ENCODE results near the gene PRKG1. TPM values are rescaled to one million over a fixed set of nuclear protein-coding genes. Genes with fewer than 3 reads are reported as not detected.

The PRKG1 gene
- total RNA-seq, 1 donor: 19.5 TPM

- Histone ChIP-seq H3K4me1 (ENCODE audit: insufficient read depth, low read length) (no peaks in the 10 kb centered on the region), H3K27ac (ENCODE audit: low read depth, low read length) (no peak overlapping the region), H3K27me3 (ENCODE audit: insufficient read depth, low read length) (no peaks in the 10 kb centered on the region), H3K36me3 (ENCODE audit: insufficient read depth, low read length) (no peaks in the 10 kb centered on the region), H3K9me3 (ENCODE audit: low read depth, low read length) (no peaks in the 10 kb centered on the region), H4K20me1 (ENCODE audit: insufficient read depth, low read length) (no peaks in the 10 kb centered on the region), H3K4me2 (ENCODE audit: insufficient read depth, low read length) (no peak overlapping the region), H2AFZ (ENCODE audit: low read length) (no peak overlapping the region), H3K79me2 (ENCODE audit: insufficient read depth, low read length) (no peaks in the 10 kb centered on the region), H3K4me3 (ENCODE audit: insufficient read depth, low read length) (no peak overlapping the region)
- no peak for TF ChIP-seq CTCF (IDR thresholded peaks at IDR 0.05; ENCODE audit: extremely low read depth, low read depth, low read length)
- no peak for DNase-seq (ENCODE audit: insufficient read length, low spot score, missing footprints)
These were observed 532.7 kb downstream of the PRKG1 start for GRCh38 chr10:51606825-51607462.

- Histone ChIP-seq H2AFZ (ENCODE audit: low read length) (no peak overlapping the region), H3K4me2 (ENCODE audit: insufficient read depth, low read length) (no peak overlapping the region), H3K79me2 (ENCODE audit: insufficient read depth, low read length) (no peaks in the 10 kb centered on the region), H3K9me3 (ENCODE audit: low read depth, low read length) (no peaks in the 10 kb centered on the region), H3K27me3 (ENCODE audit: insufficient read depth, low read length) (no peaks in the 10 kb centered on the region), H3K4me1 (ENCODE audit: insufficient read depth, low read length) (no peaks in the 10 kb centered on the region), H3K4me3 (ENCODE audit: insufficient read depth, low read length) (no peak overlapping the region), H3K36me3 (ENCODE audit: insufficient read depth, low read length) (no peaks in the 10 kb centered on the region), H4K20me1 (ENCODE audit: insufficient read depth, low read length) (no peaks in the 10 kb centered on the region), H3K27ac (ENCODE audit: low read depth, low read length) (no peak overlapping the region)
- no peak for TF ChIP-seq CTCF (IDR thresholded peaks at IDR 0.05; ENCODE audit: extremely low read depth, low read depth, low read length)
- no peak for DNase-seq (ENCODE audit: insufficient read length, low spot score, missing footprints)
These were observed 533.2 kb downstream of the PRKG1 start for GRCh38 chr10:51607463-51607835.

GRCh38 chr10:51608211-51608610 is 533.9 kb downstream of the PRKG1 start:
- no peak overlapping the region for H3K4me2 ChIP-seq (ENCODE audit: insufficient read depth, low read length)
- no peak for DNase-seq (ENCODE audit: insufficient read length, low spot score, missing footprints)
- no peaks in the 10 kb centered on the region for H3K79me2 ChIP-seq (ENCODE audit: insufficient read depth, low read length)
- no peaks in the 10 kb centered on the region for H3K27me3 ChIP-seq (ENCODE audit: insufficient read depth, low read length)
- no peaks in the 10 kb centered on the region for H4K20me1 ChIP-seq (ENCODE audit: insufficient read depth, low read length)
- no peaks in the 10 kb centered on the region for H3K4me1 ChIP-seq (ENCODE audit: insufficient read depth, low read length)
- TF ChIP-seq CTCF (IDR thresholded peaks at IDR 0.05; ENCODE audit: extremely low read depth, low read depth, low read length): no peak
- no peak overlapping the region for H3K27ac ChIP-seq (ENCODE audit: low read depth, low read length)
- no peak overlapping the region for H2AFZ ChIP-seq (ENCODE audit: low read length)
- H3K9me3 ChIP-seq (ENCODE audit: low read depth, low read length): no peaks in the 10 kb centered on the region
- H3K4me3 ChIP-seq (ENCODE audit: insufficient read depth, low read length): no peak overlapping the region
- no peaks in the 10 kb centered on the region for H3K36me3 ChIP-seq (ENCODE audit: insufficient read depth, low read length)

- TF ChIP-seq CTCF (IDR thresholded peaks at IDR 0.05; ENCODE audit: extremely low read depth, low read depth, low read length): no peak
- no peak overlapping the region for H3K4me3 ChIP-seq (ENCODE audit: insufficient read depth, low read length)
- H3K36me3 ChIP-seq (ENCODE audit: insufficient read depth, low read length): no peaks in the 10 kb centered on the region
- no peaks in the 10 kb centered on the region for H3K79me2 ChIP-seq (ENCODE audit: insufficient read depth, low read length)
- H2AFZ ChIP-seq (ENCODE audit: low read length): no peak overlapping the region
- H3K4me2 ChIP-seq (ENCODE audit: insufficient read depth, low read length): no peak overlapping the region
- H3K27ac ChIP-seq (ENCODE audit: low read depth, low read length): no peak overlapping the region
- no peak for DNase-seq (ENCODE audit: insufficient read length, low spot score, missing footprints)
- H4K20me1 ChIP-seq (ENCODE audit: insufficient read depth, low read length): no peaks in the 10 kb centered on the region
- no peaks in the 10 kb centered on the region for H3K27me3 ChIP-seq (ENCODE audit: insufficient read depth, low read length)
- H3K4me1 ChIP-seq (ENCODE audit: insufficient read depth, low read length): no peaks in the 10 kb centered on the region
- H3K9me3 ChIP-seq (ENCODE audit: low read depth, low read length): no peaks in the 10 kb centered on the region
These were observed 541.5 kb downstream of the PRKG1 start for GRCh38 chr10:51615764-51616298.
